Measurements from ENCODE around the gene ING3.

ING3 gene

DNA sequence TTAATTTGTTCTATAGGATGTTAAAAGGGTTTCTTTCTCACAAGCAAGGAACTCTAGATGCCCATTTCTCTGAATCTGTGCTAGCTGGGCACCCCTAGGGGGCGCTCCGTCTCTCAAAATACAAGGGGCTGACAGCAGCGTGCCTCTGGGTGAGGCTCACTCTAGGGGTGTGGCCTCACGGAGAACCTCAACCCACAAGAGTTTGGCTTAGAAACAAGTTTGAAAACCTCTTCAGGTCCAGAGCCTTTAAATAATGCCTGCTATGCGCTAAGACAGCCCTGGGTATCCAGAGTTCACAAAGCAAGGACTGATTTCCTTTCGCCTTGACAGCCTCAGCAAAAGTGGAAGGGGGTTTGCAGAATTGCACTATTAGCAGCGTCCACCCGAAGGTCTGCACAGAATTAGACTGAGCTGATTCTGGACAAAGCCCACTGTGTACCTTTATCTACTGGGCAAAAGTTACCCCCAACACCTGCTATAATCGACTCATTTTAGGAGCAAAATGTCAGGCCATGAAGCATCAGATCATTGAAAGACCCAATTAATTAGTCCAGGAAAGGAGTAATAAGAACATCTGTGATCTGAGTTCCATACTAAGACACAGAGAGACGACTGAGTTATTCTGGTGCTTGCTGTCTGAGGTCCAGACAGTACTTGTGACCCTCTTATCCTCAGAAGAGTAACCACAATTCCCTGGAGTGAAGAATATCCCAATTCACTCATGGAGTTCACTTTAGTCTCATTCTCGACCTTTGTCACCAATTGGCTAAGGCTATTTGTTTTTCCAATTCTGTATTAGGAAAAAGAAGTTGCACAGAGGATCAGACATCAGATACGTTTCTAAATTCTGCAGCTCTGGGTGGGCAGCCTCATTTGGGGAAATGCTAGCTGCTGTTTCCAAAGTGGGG is 37.4 kb downstream of the ING3 start:
- peak; percentile 73 for DNase-seq (ENCODE audit: low read depth, low spot score)
- no peak overlapping the region for H3K27ac ChIP-seq

DNA sequence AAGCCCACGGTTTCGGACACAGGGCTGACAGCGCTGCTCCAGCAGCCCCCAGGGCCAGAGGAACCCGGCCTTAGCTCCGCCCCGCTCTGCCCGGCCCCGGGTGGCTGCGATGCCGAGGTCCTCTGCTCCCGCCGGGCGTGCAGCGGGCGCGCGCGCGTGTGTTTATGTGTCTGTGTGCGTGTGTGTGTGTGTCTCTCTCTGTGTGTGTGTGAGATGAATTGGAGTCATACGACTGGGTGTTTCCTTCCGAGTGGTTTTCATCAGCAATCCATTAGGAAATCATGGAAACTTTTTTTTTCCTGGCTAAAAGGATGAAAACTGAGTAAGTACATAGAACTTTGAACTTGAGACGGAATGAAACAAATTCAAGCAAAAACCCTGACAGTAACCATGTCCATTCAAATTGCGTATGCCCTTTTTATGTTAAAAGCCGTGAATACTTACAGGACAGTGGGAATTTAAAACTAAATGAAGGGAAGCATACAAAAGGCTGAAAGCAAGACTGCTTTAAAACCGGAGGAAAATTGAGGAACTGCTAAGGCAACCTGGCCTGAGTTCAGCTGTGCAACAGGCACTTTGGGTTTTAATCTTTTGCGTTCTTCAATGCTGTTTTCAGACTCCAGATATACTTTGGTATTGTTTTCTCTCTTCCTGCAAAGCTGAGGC is 38.1 kb downstream of the ING3 start, which contains the start of gene CPED1:
Gene CPED1, plus strand, starts transcription at position 121 of the 666 bp plus-strand sequence. CDS start 911 bp downstream, outside the sequence.
- DNase-seq (ENCODE audit: low read depth, low spot score): no peak
- no peak within 1 kb of the TSS for H3K27ac ChIP-seq

DNA sequence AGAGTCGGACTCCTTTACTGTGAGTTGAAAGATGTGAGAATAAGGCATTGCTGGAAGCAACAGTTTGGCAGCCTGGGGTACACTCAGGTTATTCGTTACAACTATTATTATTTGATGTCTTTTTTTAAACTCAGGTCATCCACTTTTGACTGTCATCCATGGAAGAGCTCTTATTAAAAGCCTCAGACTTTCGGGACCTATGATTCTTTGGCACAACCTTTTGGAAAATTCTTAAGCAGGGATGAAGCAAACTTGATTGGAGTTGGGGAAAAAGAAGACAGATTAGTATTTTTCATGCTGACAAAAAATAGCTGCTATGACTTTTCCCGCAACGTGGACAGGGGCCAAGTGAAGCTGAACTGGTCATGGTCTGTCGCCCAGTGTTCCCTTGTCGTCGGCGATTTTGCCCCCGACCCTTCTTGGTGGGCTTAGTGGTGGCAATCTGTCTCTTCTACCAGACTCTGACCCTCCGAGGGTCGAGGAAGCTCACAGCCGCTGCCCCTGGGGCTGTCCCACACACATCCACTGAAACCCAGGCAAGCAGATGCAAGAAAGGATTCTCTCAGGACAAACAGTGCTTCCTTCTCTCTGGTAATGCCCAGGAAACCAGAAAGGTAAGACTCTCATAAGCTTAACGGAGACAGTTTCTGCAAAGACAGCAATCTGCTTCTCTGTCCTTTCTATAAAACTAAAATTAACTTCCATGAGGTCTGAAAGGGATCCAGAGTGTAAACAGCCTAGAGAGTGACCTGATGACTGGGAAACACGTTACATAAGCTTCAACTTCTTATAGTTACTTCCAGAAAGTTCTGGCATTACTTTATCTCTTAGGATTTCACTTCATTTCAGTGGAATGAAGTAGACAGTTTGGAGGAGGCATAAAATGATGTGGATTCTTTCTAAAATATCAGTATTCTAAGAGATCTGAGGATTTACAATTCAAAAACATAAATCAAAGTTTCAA is 39.0 kb downstream of the ING3 start:
- no peak overlapping the region for H3K27ac ChIP-seq

DNA sequence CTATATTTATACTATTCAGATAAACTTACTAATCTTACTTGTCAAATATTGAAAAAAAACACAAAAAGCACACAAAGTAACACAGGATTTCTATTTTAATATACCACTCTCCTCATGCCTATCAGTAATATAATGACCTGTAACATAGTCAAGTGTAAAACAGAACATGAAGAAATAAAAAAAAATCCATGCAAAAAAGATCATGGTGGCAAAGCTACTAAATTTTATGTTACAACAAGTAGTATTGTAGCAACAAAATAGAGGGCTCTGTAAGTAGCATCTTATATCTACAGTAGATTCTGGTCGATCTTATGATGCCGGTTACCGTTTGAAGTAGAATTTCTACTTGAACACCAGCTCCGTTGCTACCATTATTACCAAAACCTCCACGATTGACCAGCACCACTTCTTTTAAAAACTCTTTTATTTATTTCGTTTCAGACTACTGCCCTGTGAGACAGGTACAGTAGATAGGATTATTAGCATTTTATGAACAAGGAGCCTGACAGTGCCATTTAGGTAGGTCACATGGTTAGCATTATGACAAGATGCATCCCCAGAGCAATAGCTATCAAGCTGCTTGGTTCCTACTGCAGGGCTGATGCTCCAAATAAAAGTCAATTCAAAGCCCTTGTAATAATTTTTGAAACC is 40.0 kb downstream of the ING3 start:
- no peak for DNase-seq (ENCODE audit: low read depth, low spot score)
- no peak overlapping the region for H3K27ac ChIP-seq

More for the DNA sequence above, 39.0 kb downstream of the ING3 start:
- no peak for DNase-seq (ENCODE audit: low read depth, low spot score)

DNA sequence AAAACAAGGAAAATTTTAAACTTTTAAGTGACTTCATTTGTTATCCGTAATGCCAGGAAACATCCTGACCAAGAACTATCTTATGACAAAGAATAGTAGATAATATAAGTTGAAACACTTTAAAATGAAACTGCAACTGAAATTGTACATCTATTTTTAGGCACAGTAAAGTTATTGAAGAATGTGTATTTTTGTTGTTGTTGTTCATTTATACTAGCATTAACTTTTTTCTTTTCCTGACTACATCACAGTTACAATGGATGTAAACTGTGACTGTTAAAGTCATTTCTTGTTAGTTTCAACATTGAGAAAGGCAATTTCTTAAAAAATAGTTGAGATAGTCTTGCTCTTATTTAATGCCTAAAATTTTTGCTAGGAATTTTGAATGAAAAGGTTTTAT is 40.6 kb downstream of the ING3 start:
- no peak overlapping the region for H3K27ac ChIP-seq

DNA sequence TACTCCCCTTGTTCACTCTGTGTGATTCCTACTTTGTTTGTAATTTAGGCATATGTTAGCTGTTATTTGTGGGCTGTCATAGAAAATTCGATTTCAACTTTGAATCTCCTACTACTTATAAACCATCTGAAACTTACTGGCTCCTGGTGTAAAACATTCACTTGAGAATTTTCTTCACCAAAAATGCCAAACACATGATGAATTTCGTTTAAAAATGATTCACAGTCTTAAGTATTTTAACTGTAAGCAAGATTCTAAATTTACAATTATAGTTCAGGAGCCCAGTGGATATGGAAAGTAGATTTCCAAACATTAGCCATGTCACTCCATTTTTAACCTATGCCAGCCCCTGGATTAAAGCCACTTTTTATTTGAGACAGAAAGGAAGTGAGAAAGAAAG is 41.0 kb downstream of the ING3 start:
- DNase-seq (ENCODE audit: low read depth, low spot score): no peak
- no peak overlapping the region for H3K27ac ChIP-seq

More for the DNA sequence above, 40.6 kb downstream of the ING3 start:
- no peak for DNase-seq (ENCODE audit: low read depth, low spot score)

DNA sequence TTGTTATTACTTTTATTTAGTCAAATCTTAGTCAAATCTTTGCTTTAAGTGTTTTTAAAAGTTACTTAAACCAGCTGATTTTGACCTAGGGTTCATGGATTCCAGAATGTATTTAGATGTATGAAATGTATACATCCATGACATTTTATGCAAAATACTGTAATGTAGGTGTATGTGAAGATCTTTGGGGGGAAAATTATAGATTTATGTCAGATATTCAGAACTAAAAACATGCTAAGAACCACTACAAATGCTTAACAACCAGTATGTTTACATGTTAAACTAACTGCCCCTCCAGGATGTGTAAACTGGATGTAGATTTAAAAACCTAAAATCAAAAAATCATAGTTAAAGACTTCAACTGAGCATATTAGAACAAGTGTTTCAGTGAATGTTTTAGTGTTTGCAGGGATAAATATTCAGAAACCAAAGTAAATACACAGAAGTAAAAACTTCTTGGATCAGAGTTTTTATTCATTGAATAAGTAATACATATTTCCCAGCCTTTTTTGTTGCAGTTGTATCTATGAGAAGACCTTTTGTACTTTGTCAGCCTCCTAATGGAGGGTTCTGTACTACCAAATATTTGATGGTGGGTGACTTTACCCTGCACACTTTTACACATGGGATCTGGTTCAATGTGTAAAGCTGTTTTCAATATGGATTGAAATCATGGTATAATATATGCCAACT is 41.8 kb downstream of the ING3 start:
- no peak for DNase-seq (ENCODE audit: low read depth, low spot score)
- H3K27ac ChIP-seq: no peak overlapping the region

DNA sequence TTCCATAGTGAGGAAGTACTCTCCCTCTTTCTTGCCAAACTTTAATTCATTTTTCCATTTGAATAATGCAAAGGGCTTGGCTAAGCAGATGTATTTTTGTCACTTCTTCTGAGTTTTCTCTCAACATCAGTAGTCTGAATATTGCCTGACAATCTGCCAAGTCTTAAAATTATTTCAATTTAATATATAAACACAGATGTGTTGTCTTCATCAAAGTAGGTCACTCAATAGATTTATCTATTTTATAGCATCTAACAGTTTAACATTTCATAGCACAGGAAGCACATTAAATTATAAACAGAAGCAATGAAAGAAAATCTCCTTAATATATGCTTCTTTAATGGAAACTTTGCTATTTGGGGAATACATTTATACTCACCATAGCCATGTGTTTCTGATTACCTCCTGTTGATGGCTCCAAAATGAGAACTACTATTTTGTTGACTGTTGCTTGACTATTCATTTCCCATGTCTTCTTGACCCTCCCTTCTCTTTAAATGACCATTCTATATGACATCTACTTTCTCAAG is 42.5 kb downstream of the ING3 start:
- DNase-seq (ENCODE audit: low read depth, low spot score): no peak
- H3K27ac ChIP-seq: no peak overlapping the region

DNA sequence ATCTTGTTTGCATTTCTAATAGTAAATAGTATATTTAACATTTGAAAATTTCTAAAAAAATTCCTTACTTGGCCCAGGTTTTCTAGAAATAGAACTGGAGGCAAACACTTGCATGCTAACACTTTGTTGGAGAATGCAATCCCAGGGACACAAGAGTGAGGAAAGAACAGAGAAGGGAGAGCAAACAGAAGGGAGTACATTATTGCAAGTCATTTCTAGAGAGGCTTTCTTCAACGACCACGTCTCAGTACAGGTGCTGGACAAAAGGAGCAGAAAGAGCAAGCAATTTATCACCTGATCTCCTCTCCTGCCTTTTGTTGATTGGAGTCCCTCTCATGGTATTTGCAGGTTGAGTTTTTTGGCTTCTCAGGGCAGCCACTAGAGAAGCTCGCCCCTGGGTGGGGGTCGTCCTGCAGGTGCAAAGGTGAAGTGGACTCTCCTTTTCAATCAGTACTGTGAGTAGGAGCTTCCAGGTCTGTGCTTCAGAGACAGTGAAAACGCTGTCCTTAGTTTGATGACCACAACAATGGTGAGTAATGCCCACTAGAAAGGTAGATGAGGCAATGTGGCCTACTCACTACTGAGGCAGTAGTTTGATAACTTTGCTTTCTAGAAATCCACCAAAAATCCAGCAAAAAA is 43.1 kb downstream of the ING3 start:
- no peak for DNase-seq (ENCODE audit: low read depth, low spot score)
- H3K27ac ChIP-seq: no peak overlapping the region

DNA sequence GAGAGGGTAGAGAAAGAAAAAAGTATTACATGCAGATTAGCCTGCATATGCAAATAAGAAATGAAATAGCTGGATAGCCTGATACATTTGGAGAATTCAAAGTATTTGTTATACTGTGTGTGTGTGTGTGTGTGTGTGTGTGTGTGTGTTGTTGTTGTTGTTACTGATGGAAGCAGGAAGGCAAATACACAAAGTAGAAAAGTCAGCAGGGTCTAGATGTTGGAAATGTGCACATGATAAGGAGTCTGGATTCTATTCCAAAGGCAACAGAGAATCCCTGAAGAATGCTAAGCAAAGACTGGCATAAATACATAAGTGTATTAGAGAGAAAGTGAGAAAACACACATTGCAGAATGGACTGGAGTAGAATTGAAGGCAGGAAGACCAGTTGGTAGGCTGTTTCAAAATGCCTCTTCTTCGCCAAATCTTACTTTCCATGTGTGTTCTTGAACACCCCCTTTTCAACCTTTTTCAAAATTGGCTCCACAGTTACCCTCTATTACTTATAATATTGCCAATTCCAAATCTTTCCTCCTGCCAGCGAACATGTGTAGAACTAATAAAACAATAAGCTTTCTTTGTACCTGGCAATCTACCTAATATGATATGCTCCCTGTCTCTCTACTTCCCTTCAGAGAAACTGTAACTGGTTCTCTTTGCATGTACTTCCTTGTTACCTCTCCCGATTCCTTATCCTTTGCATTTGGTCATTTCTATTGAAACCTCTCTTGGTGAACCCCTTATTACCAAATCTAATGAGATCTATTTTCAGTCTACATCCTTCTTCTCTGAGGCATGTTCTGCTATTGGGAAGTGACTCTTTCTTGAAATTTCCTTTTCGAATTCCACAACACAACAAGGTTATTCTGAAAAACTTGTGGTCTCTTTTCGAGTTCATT is 44.2 kb downstream of the ING3 start:
- no peak overlapping the region for H3K27ac ChIP-seq
- no peak for DNase-seq (ENCODE audit: low read depth, low spot score)

DNA sequence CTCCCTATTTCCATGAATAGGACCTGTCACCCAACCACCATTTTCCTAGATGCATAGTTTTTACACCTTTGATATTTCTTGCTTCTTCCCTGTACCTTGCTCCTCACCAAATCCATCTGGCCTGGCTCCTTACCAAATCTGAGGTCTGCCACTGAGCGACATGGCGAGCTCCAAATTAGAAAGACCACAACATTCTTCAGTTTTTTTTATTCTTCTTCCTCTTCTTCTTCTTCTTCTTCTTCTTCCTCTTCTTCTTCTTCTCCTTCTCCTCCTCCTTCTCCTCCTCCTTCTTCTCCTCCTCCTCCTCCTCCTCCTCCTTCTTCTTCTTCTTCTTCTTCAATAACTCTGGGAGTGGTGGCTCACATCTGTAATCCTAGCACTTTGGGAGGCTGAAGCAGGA is 45.1 kb downstream of the ING3 start:
- no peak for DNase-seq (ENCODE audit: low read depth, low spot score)
- H3K27ac ChIP-seq: no peak overlapping the region

DNA sequence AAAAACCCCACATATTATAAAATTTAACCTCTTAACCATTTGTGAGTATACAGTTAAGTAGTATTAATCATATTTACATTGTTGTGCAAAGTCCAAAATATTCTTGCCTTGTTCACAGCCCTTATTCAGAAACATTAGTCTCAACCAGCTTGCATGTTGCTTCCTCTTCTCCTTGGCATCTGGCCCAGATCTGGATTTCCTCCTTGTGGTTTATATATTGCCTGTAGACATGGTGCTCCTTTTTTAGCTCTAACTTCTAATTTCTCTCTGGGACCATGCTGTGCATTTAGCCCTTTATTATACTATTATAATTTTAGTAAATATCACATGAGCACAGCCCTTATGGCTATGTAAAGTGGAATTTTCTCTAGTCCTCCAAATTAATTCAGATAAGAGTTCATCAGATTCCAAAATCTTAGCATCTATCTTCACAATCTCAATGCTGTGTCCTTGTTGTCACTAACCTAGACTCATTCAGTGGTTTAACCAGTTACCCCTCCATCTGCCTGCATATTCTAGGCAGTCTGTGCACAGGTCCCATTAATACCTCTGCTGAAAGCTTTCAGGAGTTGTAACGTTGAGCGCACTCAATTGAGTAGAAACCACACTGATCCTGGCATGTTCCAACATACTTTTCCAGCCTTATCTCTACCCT is 45.9 kb downstream of the ING3 start:
- H3K27ac ChIP-seq: no peak overlapping the region
- DNase-seq (ENCODE audit: low read depth, low spot score): peak; percentile 66

DNA sequence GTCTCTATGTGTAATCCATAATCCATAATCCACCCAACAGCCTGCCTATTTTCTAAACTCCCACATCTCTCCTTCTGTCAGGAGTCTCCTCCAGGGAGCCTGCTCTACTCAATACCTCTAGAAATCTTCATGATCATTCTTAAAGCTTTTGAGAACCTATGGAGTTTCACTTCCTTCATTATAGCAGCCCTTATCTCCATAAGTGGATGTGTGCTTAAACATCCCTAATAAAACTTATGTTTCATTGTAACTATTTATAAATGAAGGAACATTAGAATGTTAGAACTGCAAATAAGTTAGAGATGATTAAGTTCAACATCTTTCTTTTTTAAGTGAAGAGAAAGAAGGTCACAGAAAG is 46.4 kb downstream of the ING3 start:
- no peak for DNase-seq (ENCODE audit: low read depth, low spot score)
- H3K27ac ChIP-seq: no peak overlapping the region

DNA sequence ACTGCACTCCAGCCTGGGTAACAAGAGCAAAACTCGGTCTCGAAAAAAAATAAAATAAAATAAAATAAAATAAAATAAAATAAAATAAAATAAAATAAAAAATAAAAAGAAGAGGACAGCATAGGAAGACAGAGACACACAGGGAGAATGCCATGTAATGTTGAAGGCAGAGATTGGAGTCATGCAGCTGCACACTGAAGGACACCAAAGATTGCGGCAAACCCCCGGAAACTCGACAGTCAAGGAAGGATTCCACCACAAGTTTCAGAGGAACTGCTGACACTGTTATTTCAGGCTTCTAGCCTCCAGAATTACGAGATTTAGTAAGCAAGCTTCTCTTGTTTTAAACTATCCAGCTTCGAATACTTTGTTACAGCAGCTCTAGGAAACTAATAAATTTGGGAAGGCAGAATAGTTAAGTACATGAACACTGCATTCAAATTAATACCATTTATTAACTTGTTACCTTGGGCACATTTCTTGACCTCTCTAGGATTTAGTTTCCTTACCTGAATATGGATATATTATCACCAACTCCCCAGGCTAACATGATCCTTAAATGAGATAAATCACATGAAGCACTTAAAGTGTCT is 47.4 kb downstream of the ING3 start:
- no peak for DNase-seq (ENCODE audit: low read depth, low spot score)
- no peak overlapping the region for H3K27ac ChIP-seq

DNA sequence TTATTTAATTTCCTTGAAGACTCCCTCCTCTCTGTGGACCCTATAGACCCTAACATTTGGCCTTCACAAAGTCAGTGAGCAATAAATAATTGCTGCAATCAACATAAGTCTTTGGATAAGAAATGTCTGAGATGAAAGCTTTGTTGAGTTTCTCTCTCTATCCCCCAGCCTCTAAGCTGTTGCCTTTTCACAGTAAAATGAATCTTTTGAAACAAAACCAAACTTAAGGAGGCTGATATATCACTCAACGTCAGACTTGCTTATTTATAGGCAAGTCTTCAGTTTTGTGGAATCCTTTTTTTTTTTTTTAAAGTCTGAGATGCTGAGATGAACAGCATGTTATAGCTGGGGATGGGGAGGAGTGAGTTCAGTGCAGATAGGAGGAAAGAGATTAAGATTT is 47.9 kb downstream of the ING3 start:
- no peak for DNase-seq (ENCODE audit: low read depth, low spot score)
- H3K27ac ChIP-seq: no peak overlapping the region

DNA sequence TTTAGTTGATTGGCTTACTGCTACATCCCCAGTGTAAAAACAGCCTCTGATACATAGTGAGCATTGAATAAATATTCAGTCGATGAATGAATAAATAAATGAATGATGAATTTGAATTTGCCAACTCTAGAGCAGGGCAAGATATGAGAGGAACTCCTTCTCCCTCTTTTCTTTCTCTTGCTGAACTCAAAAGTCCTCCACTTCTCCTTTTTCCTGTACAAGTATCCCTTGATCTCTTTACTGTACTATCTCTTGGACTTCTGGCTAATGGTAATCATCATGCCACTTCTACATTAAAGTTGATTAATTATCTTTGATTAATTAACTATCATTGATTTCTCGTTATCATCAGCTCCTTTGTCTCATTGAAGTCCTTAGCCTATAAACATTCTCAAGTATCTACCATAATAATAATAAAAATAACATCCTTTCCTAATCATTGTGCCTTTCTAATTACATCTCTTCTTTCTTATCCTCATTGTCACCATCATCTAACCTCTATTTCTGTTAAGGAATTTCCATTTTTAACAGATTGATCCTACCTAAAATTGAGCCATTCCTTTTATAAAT is 48.5 kb downstream of the ING3 start:
- no peak for DNase-seq (ENCODE audit: low read depth, low spot score)
- no peak overlapping the region for H3K27ac ChIP-seq
